ENCODE results near the gene SLC7A4.

DNA sequence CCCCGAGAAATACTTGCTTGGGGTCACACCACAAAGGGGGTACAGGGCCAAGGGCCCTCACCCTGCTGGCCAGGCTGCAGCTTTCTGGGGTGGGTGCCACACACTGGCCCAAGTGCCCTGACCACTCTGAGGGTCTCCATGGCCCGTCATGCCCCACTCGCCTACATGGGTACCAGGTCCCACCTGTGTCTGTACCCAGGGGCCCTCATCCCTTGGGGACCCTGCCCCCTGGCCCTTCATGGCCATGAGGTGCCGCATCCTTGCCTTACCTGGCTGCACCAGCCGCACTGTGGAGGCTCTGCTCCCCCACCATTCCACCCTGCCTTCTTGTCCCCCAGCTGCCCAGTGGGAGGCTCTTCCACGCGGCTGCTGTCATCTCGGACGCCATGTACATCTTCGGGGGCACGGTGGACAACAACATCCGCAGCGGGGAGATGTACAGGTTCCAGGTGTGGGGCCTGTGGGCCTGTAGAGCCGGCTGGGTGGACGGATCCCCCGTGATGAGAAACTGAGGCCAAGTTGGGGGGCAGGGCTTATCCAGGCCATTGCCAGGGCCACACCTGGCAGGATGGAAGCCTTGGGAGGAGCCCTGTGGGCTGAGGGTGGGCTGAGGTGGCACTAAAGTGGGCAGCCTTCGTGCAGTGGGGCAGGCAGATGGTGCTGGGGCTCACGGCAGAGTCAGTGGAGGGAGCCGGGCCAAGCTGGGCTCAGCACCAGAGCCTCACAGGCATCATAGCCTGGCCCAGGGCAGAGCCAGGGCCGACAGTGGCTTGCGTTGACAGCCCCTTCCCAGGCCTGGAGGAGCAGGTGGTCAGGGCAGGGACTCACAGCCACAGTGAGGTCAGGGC is 39.7 kb downstream of the SLC7A4 start:
- TF ChIP-seq, protein P1, sequence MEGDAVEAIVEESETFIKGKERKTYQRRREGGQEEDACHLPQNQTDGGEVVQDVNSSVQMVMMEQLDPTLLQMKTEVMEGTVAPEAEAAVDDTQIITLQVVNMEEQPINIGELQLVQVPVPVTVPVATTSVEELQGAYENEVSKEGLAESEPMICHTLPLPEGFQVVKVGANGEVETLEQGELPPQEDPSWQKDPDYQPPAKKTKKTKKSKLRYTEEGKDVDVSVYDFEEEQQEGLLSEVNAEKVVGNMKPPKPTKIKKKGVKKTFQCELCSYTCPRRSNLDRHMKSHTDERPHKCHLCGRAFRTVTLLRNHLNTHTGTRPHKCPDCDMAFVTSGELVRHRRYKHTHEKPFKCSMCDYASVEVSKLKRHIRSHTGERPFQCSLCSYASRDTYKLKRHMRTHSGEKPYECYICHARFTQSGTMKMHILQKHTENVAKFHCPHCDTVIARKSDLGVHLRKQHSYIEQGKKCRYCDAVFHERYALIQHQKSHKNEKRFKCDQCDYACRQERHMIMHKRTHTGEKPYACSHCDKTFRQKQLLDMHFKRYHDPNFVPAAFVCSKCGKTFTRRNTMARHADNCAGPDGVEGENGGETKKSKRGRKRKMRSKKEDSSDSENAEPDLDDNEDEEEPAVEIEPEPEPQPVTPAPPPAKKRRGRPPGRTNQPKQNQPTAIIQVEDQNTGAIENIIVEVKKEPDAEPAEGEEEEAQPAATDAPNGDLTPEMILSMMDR (IDR thresholded peaks at IDR 0.05; ENCODE audit: low read depth, low read length): no peak
- TF ChIP-seq EZH2phosphoT487 (IDR thresholded peaks at IDR 0.05; ENCODE audit: low read depth): no peak
